Measurements from ENCODE around the gene GDF10. TPM values are rescaled to one million over a fixed set of nuclear protein-coding genes. Genes with fewer than 3 reads are reported as not detected.

The GDF10 gene
- total and polyA plus RNA-seq, 2 of the 13 experiments (the other 11 are each of a cell fraction or from before 2014, with no cell fraction given), result 0.03 TPM; not detected in 1

- no peak for FAIRE-seq
- H3K9me3 ChIP-seq (ENCODE audit: low read length), result no peaks in the 10 kb centered on the region
- no peak for DNase-seq (ENCODE audit: low spot score)
- ChIA-PET POLR2A (no interaction called here), CTCF (ENCODE audit: low intra/inter-chr PET ratio, low total read pairs) (interaction anchor here (1.4 to 2.3 kb wide), 2 partner anchors 292 to 315 kb away, joined by 4 to 9 read pairs; no protein-coding TSS in a partner anchor)
- H3K4me2 ChIP-seq (ENCODE audit: low read depth, low read length), result no peak overlapping the region
- H3K9ac ChIP-seq (ENCODE audit: insufficient read depth, low read depth, low read length), result no peak overlapping the region
- peak; percentile 52 for ATAC-seq
- no peaks in the 10 kb centered on the region for H4K20me1 ChIP-seq (ENCODE audit: insufficient read depth, low read length)
- no peak overlapping the region for H3K27ac ChIP-seq (ENCODE audit: extremely low read length, insufficient read depth, low read length)
- H3K27me3 ChIP-seq (ENCODE audit: control insufficient read depth in 1 of 2, insufficient read depth in 2 of 2, low read length in 2 of 2), result peaks cover 0 to 10% of the 10 kb centered on the region in 2 experiments; a peak in 1 of 5 replicates
- no peak overlapping the region for H2AFZ ChIP-seq (ENCODE audit: low read length)
- 50% methylated on average over 10 of the region's 15 CpGs for WGBS (ENCODE audit: low lambda C conversion rate)
- TF ChIP-seq DBP (CRISPR knock-in tag; IDR thresholded peaks at IDR 0.05; ENCODE audit: not compliant biosample characterization), result no peak
- TF ChIP-seq ZNF569 (CRISPR knock-in tag; IDR thresholded peaks at IDR 0.05; ENCODE audit: borderline replicate concordance), result no peak
- TF ChIP-seq ZNF776 (CRISPR knock-in tag; IDR thresholded peaks at IDR 0.05), result no peak
- no peak for TF ChIP-seq HOXA7 (CRISPR knock-in tag; IDR thresholded peaks at IDR 0.05)
- no peak for TF ChIP-seq FOSL2 (CRISPR knock-in tag; IDR thresholded peaks at IDR 0.05)
- no peak for TF ChIP-seq ZNF276 (CRISPR knock-in tag; IDR thresholded peaks at IDR 0.05; ENCODE audit: low read depth)
- TF ChIP-seq CBX2 (IDR thresholded peaks at IDR 0.05; ENCODE audit: low read depth, low read length), result no peak
- no peak for TF ChIP-seq CBX2 (CRISPR knock-in tag; IDR thresholded peaks at IDR 0.05; ENCODE audit: low read depth)
- no peak for TF ChIP-seq USF2 (IDR thresholded peaks at IDR 0.05; ENCODE audit: low read depth, low read length)
- no peak for TF ChIP-seq USF2 (CRISPR knock-in tag; IDR thresholded peaks at IDR 0.05; ENCODE audit: borderline replicate concordance)
- no peak for TF ChIP-seq BRF2 (CRISPR knock-in tag; IDR thresholded peaks at IDR 0.05)
- no peak for TF ChIP-seq ARNT (IDR thresholded peaks at IDR 0.05)
- no peak for TF ChIP-seq PLRG1 (conservative IDR thresholded peaks at IDR 0.05)
- no peak for TF ChIP-seq ZNF562 (CRISPR knock-in tag; IDR thresholded peaks at IDR 0.05; ENCODE audit: borderline replicate concordance)
- no peak for TF ChIP-seq NPAS2 (CRISPR knock-in tag; IDR thresholded peaks at IDR 0.05; ENCODE audit: borderline replicate concordance)
- no peak for TF ChIP-seq ZFAT (CRISPR knock-in tag; conservative IDR thresholded peaks at IDR 0.05)
- intact Hi-C loops (cut with micrococcal nuclease; ENCODE audit: unreplicated experiment) (no loop called here), in situ Hi-C loops (cut with HindIII; ENCODE audit: extremely low pct_ligation_motif_present, low pct_unique_long_range_greater_than_20kb) (no loop called here)
- H3K79me2 ChIP-seq (ENCODE audit: insufficient read depth, low read length), result no peaks in the 10 kb centered on the region
- H3K4me1 ChIP-seq (ENCODE audit: insufficient read depth, low read length), result no peaks in the 10 kb centered on the region
- H3K4me3 ChIP-seq (replicated peaks in 1 of 3; ENCODE audit: insufficient read depth in 1 of 3, low read depth in 2 of 3, low read length in 3 of 3), result no peak overlapping the region
- BruUV-seq (replicated peaks), result no TSS peak
- H3K36me3 ChIP-seq (replicated peaks in 1 of 2; ENCODE audit: control insufficient read depth in 1 of 2, insufficient read depth in 2 of 2, low read length in 2 of 2), result no peaks in the 10 kb centered on the region
Observed at GRCh38 chr10:47339759-47340607, 40.0 kb downstream of the GDF10 start.

All from HepG2 (cell line).